IPS-18c (cell line): ENCODE results near the gene LRGUK.

Experiments
- H3K4me3 ChIP-seq: 2 replicates; pipeline ENCODE4 v1.7.0; 2013; ENCODE audit warnings: low read depth, mild to moderate bottlenecking, low read length, moderate library complexity; ENCODE audit not compliant: insufficient read depth
- H3K9me3 ChIP-seq: one replicate; pipeline ENCODE4 v1.6.1; 2013; ENCODE audit warnings: mild to moderate bottlenecking, low read length, moderate library complexity; ENCODE audit not compliant: control insufficient read depth, insufficient read depth

The LRGUK gene

DNA sequence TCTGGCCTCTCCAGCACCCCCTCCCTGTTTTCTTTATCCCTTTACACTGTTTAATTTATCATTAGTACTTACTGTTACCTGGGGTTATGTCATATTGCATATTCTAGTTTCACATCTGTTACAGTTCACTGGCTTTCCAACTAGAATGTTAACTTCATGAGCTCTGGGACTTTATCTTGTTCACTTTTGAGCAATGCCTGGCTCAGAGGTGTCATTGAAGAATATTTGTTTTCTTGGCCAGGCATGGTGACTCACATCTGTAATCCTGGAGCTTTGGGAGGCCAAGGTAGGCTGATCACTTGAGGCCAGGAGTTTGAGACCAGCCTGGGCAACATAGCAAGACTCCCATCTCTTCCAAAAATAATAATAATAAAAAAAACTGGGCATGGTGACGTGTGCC lies 40.7 kb downstream of the LRGUK start:
- Histone ChIP-seq H3K9me3 (no peaks in the 10 kb centered on the region), H3K4me3 (no peak overlapping the region)

- Histone ChIP-seq H3K4me3 (no peak overlapping the region), H3K9me3 (no peaks in the 10 kb centered on the region)
Measured at GRCh38 chr7:134174795-134175261, 47.7 kb downstream of the LRGUK start.

- no peak overlapping the region for H3K4me3 ChIP-seq
Measured at GRCh38 chr7:134175334-134176036, 48.3 kb downstream of the LRGUK start.

DNA sequence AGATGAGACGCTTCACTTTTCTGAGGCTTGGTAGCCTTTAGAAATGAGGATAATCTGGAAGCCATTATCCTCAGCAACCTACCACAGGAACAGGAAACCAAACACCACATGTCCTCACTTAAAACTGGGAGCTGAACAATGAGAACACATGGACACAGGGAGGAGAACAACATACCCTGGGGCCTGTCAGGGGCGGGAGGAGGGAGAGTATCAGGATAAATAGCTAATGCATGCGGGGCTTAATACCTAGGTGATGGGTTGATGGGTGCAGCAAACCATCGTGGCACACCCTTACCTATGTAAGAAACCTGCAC lies 48.9 kb downstream of the LRGUK start:
- H3K9me3 ChIP-seq: no peaks in the 10 kb centered on the region
- H3K4me3 ChIP-seq: no peak overlapping the region

More at GRCh38 chr7:134175334-134176036, 48.3 kb downstream of the LRGUK start:
- no peaks in the 10 kb centered on the region for H3K9me3 ChIP-seq

- Histone ChIP-seq H3K9me3 (no peaks in the 10 kb centered on the region), H3K4me3 (no peak overlapping the region)
Measured at GRCh38 chr7:134179036-134180011, 52.2 kb downstream of the LRGUK start.

DNA sequence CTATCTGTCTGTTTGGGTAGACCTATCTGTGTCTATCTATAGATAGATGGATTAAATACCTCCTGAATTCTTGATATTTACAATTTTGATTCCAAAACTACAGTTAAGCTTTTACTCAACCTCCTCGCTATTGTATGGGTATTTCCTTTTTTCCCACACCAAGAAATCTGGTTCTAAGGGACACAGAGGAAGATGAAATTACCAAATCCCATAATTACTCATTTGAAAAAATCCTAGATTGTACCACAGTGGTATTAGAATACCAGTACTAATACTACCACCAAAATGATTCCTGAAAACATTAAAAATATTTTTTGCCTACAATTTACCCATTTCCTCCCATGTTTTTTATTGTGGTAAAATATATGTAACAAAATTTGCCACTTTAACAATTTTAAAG lies 53.2 kb downstream of the LRGUK start:
- no peak overlapping the region for H3K4me3 ChIP-seq

DNA sequence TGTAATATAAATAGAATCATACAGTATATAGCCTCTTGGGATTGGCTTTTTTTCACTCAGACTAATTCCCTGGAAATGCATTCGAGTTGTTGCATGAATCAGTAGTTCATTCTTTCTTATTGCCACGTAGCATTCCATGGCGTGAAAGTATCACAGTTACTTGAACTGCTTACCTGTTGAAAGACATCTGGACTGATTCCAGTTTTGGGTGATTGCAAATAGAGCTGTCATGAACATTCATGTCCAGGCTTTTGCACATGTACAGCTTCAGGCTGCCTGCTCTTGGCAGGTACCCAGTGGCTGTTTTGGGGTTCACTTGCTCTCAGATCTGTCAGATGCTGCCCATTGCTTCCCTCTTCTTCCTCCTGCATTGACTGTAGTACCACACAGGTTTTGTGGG lies 54.9 kb downstream of the LRGUK start:
- no peak overlapping the region for H3K4me3 ChIP-seq
- no peaks in the 10 kb centered on the region for H3K9me3 ChIP-seq

More for the DNA sequence above, 53.2 kb downstream of the LRGUK start:
- H3K9me3 ChIP-seq: no peaks in the 10 kb centered on the region

GRCh38 chr7:134184767-134185166 lies 57.6 kb downstream of the LRGUK start:
- H3K4me3 ChIP-seq: no peak overlapping the region

GRCh38 chr7:134186027-134186426 lies 58.9 kb downstream of the LRGUK start:
- no peaks in the 10 kb centered on the region for H3K9me3 ChIP-seq

More at GRCh38 chr7:134184767-134185166, 57.6 kb downstream of the LRGUK start:
- H3K9me3 ChIP-seq: no peaks in the 10 kb centered on the region

DNA sequence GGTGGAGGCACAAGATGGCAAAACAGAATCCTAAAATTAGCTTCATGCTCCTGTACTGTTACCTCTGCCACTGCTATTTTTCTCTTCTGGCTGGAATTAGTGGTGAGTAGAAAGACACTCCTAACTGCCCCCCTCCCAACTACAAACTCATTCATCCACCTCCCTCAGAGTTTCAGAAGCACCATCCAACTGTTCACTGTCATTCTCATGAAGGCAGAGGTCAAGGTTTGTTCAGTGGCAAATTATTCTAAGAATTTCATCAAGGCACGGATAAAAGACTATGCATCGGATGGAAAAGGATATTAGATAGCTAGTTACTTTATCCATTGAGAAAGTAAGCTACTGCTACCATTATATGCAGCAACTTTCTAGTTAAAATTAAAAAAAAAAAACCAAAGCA lies 59.7 kb downstream of the LRGUK start:
- Histone ChIP-seq H3K4me3 (no peak overlapping the region), H3K9me3 (no peaks in the 10 kb centered on the region)

More at GRCh38 chr7:134186027-134186426, 58.9 kb downstream of the LRGUK start:
- H3K4me3 ChIP-seq: no peak overlapping the region

- no peaks in the 10 kb centered on the region for H3K9me3 ChIP-seq
- H3K4me3 ChIP-seq: no peak overlapping the region
Measured at GRCh38 chr7:134187893-134188292, 60.8 kb downstream of the LRGUK start.

- Histone ChIP-seq H3K4me3 (no peak overlapping the region), H3K9me3 (no peaks in the 10 kb centered on the region)
Measured at GRCh38 chr7:134188311-134188710, 61.2 kb downstream of the LRGUK start.

DNA sequence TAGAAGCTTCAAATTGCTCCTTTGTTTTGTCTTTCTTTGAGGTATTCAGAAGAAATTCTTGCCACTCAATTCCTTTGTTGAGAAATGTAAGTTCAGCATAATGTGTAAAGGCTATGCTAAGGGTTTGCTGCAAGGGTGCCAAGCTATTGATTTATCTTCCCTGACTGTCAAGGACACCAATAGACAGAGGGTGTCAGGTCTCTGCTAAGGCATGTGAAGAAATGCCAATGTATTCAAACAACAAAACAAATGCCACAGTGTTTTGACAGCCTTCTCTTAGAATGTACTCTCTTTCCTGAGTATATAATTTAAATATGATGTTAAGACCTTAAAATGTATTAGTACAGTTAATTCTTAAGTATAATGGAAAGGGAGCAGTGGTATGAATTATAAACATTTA lies 62.4 kb downstream of the LRGUK start:
- Histone ChIP-seq H3K9me3 (no peaks in the 10 kb centered on the region), H3K4me3 (no peak overlapping the region)

DNA sequence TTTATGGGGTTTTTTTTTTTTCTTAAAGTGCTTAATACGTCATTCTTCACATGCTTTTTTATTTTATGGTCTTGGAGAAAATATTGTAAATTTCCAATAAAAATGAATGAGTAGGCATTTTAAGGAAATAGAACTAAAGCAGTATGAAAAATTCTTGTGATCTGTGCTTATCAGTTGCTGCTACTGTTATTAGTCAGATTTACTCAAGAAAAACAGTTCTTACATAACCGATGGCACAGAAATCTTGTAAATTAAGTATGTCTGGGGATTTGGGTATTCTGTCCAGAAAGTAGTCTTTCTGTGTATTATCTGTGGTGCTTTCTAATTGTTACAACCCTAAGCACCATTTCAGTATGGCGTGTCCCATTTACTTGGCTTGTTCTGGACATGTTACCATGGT lies 64.7 kb downstream of the LRGUK start:
- Histone ChIP-seq H3K4me3 (no peak overlapping the region), H3K9me3 (no peaks in the 10 kb centered on the region)

DNA sequence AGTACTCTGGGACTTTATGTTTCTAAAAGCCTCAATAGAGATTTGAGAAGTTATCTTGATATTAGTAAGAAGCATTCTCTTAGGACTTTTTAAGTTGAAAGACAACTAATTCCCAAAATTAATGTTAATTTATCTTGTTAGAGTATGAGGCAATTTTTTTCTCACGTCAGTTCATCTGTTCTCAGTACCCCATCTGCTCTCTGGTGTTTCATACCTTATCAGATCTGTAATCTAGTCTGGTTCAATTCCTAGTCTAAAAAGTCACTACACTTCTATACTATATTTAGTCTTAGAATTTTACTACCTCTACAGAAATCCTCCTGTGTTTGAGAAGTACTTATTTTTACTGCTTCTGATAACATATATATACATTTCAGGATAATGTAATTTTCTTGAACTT lies 66.1 kb downstream of the LRGUK start:
- Histone ChIP-seq H3K9me3 (no peaks in the 10 kb centered on the region), H3K4me3 (no peak overlapping the region)

GRCh38 chr7:134195252-134195651 lies 68.1 kb downstream of the LRGUK start:
- H3K9me3 ChIP-seq: no peaks in the 10 kb centered on the region
- H3K4me3 ChIP-seq: no peak overlapping the region

GRCh38 chr7:134196439-134196838 lies 69.3 kb downstream of the LRGUK start:
- no peak overlapping the region for H3K4me3 ChIP-seq
- no peaks in the 10 kb centered on the region for H3K9me3 ChIP-seq

- Histone ChIP-seq H3K4me3 (no peak overlapping the region), H3K9me3 (no peaks in the 10 kb centered on the region)
Measured at GRCh38 chr7:134197345-134197744, 70.2 kb downstream of the LRGUK start.
